ENCODE data around the gene EMC7. TPM values are rescaled to one million over a fixed set of nuclear protein-coding genes. Genes with fewer than 3 reads are reported as not detected.

EMC7 gene
- total RNA-seq, 2 donors from 2014 or later, result 36.7 to 44.5 TPM

GRCh38 chr15:34078900-34079299 lies 22.8 kb downstream of the EMC7 start:
- H3K4me1 ChIP-seq (ENCODE audit: control insufficient read depth, insufficient read depth, low read length), result no peaks in the 10 kb centered on the region
- Mint-ChIP-seq H3K36me3 (ENCODE audit: low read depth) (peaks cover 10% of the 10 kb centered on the region), H3K27ac (no peak overlapping the region), H3K27me3 (ENCODE audit: insufficient read depth) (no peaks in the 10 kb centered on the region), H3K9me3 (no peaks in the 10 kb centered on the region), H3K4me3 (no peak overlapping the region), H3K4me1 (no peaks in the 10 kb centered on the region)
- 98 to 100% methylated on average over 2 to 3 of the region's 3 CpGs for WGBS, 2 experiments (ENCODE audit: insufficient coverage in 1 of 2, insufficient read length in 1 of 2)
- H3K27me3 ChIP-seq (ENCODE audit: control insufficient read depth, insufficient read depth, low read length, poor library complexity, severe bottlenecking), result no peaks in the 10 kb centered on the region
- peaks cover 5% of the 10 kb centered on the region for H3K36me3 ChIP-seq (ENCODE audit: control insufficient read depth, insufficient read depth, low read length)
- no peak for DNase-seq
- H3K4me3 ChIP-seq (ENCODE audit: low read length), result no peak overlapping the region
- TF ChIP-seq CTCF (conservative IDR thresholded peaks at IDR 0.05), result no peak
- H3K9me3 ChIP-seq (ENCODE audit: control insufficient read depth, low read length), result no peaks in the 10 kb centered on the region
- no peak overlapping the region for H3K27ac ChIP-seq (ENCODE audit: low read depth, low read length)
- no peak overlapping the region for H3K9ac ChIP-seq (ENCODE audit: extremely low read depth, low read length, poor library complexity, severe bottlenecking)

- Histone ChIP-seq H3K4me1 (ENCODE audit: control insufficient read depth, insufficient read depth, low read length) (no peaks in the 10 kb centered on the region), H3K4me3 (ENCODE audit: low read length) (no peak overlapping the region), H3K27me3 (ENCODE audit: control insufficient read depth, insufficient read depth, low read length, poor library complexity, severe bottlenecking) (no peaks in the 10 kb centered on the region), H3K27ac (ENCODE audit: low read depth, low read length) (no peak overlapping the region), H3K9me3 (ENCODE audit: control insufficient read depth, low read length) (no peaks in the 10 kb centered on the region), H3K36me3 (ENCODE audit: control insufficient read depth, insufficient read depth, low read length) (no peaks in the 10 kb centered on the region), H3K9ac (ENCODE audit: extremely low read depth, low read length, poor library complexity, severe bottlenecking) (no peak overlapping the region)
- TF ChIP-seq CTCF (conservative IDR thresholded peaks at IDR 0.05), result no peak
- H3K36me3 Mint-ChIP-seq (ENCODE audit: low read depth), result no peaks in the 10 kb centered on the region
- no peak overlapping the region for H3K27ac Mint-ChIP-seq
- H3K4me3 Mint-ChIP-seq, result no peak overlapping the region
- 88 to 90% methylated on average over 4 of the region's 4 CpGs for WGBS, 2 experiments (ENCODE audit: insufficient coverage in 1 of 2, insufficient read length in 1 of 2)
- no peaks in the 10 kb centered on the region for H3K4me1 Mint-ChIP-seq
- DNase-seq, result no peak
- no peaks in the 10 kb centered on the region for H3K27me3 Mint-ChIP-seq (ENCODE audit: insufficient read depth)
- H3K9me3 Mint-ChIP-seq, result no peaks in the 10 kb centered on the region
Measured at GRCh38 chr15:34076785-34077184, 24.9 kb downstream of the EMC7 start.

GRCh38 chr15:34070003-34070402 lies 31.7 kb downstream of the EMC7 start:
- no peaks in the 10 kb centered on the region for H3K9me3 Mint-ChIP-seq
- no peak overlapping the region for H3K27ac Mint-ChIP-seq
- no peak overlapping the region for H3K27ac ChIP-seq (ENCODE audit: low read depth, low read length)
- no peaks in the 10 kb centered on the region for H3K4me1 Mint-ChIP-seq
- H3K4me1 ChIP-seq (ENCODE audit: control insufficient read depth, insufficient read depth, low read length), result no peaks in the 10 kb centered on the region
- no peak overlapping the region for H3K4me3 ChIP-seq (ENCODE audit: low read length)
- WGBS, 2 experiments (ENCODE audit: insufficient coverage in 1 of 2, insufficient read length in 1 of 2), result 81 to 88% methylated on average over 5 of the region's 6 CpGs
- no peaks in the 10 kb centered on the region for H3K36me3 Mint-ChIP-seq (ENCODE audit: low read depth)
- H3K4me3 Mint-ChIP-seq, result no peak overlapping the region
- TF ChIP-seq CTCF (conservative IDR thresholded peaks at IDR 0.05), result no peak
- H3K27me3 ChIP-seq (ENCODE audit: control insufficient read depth, insufficient read depth, low read length, poor library complexity, severe bottlenecking), result no peaks in the 10 kb centered on the region
- H3K9ac ChIP-seq (ENCODE audit: extremely low read depth, low read length, poor library complexity, severe bottlenecking), result no peak overlapping the region
- H3K27me3 Mint-ChIP-seq (ENCODE audit: insufficient read depth), result peaks cover 4% of the 10 kb centered on the region
- H3K9me3 ChIP-seq (ENCODE audit: control insufficient read depth, low read length), result no peaks in the 10 kb centered on the region
- no peaks in the 10 kb centered on the region for H3K36me3 ChIP-seq (ENCODE audit: control insufficient read depth, insufficient read depth, low read length)
- no peak for DNase-seq

Data from endodermal cell (in vitro differentiated cells).